Loucy (cell line): ENCODE measurements around the gene IGLL1.

Experiments used
- H2AFZ ChIP-seq: fragments of 200-600 bp; sonication (generic); 2 replicates; pipeline ENCODE4 v1.6.0; 2016; ENCODE audit warnings: antibody characterized with exemption, mild to moderate bottlenecking, low read length, moderate library complexity
- H3F3A ChIP-seq: fragments of 200-600 bp; 2 replicates; pipeline ENCODE4 v1.6.0; 2016; ENCODE audit warnings: antibody characterized with exemption, low read depth, mild to moderate bottlenecking
- H3K27me3 ChIP-seq: fragments of 200-600 bp; sonication (generic); 2 replicates; pipeline ENCODE4 v1.6.1; 2014; ENCODE audit warnings: low read length, mild to moderate bottlenecking; ENCODE audit not compliant: insufficient read depth, poor library complexity, severe bottlenecking
- H3K36me3 ChIP-seq: fragments of 200-600 bp; sonication (generic); 2 replicates; pipeline ENCODE4 v1.6.1; 2016; ENCODE audit warnings: low read length; ENCODE audit not compliant: insufficient read depth
- H3K4me1 ChIP-seq: fragments of 200-600 bp; sonication (generic); 2 replicates; pipeline ENCODE4 v1.5.1; 2014; ENCODE audit warnings: low read length, mild to moderate bottlenecking; ENCODE audit not compliant: insufficient read depth, poor library complexity, severe bottlenecking
- H3K4me2 ChIP-seq: fragments of 200-600 bp; sonication (generic); 2 replicates; pipeline ENCODE4 v1.6.0; 2014; ENCODE audit warnings: antibody characterized with exemption, low read length, low read depth, mild to moderate bottlenecking; ENCODE audit not compliant: poor library complexity, severe bottlenecking
- H3K4me3 ChIP-seq: fragments of 200-600 bp; sonication (generic); 2 replicates; pipeline ENCODE4 v1.5.1; 2014; ENCODE audit warnings: low read length, mild to moderate bottlenecking, mixed read lengths; ENCODE audit not compliant: poor library complexity, severe bottlenecking
- H3K79me2 ChIP-seq: fragments of 200-600 bp; sonication (generic); 2 replicates; pipeline ENCODE4 v1.6.1; 2014; ENCODE audit warnings: low read length; ENCODE audit not compliant: insufficient read depth
- H3K9ac ChIP-seq: fragments of 200-600 bp; sonication (generic); 2 replicates; pipeline ENCODE4 v1.6.0; 2014; ENCODE audit warnings: mild to moderate bottlenecking, low read depth, low read length, moderate library complexity; ENCODE audit not compliant: poor library complexity, severe bottlenecking
- H3K9me2 ChIP-seq: fragments of 200-600 bp; sonication (generic); replicated peaks from 2 replicates; pipeline ENCODE4 v1.6.1; 2016; ENCODE audit warnings: low read depth, low read length, mixed read lengths
- H3K9me3 ChIP-seq: fragments of 200-600 bp; sonication (generic); 2 replicates; pipeline ENCODE4 v1.6.1; 2014; ENCODE audit warnings: mild to moderate bottlenecking, antibody characterized with exemption, low read length, low read depth; ENCODE audit not compliant: insufficient read depth
- H4K20me1 ChIP-seq: fragments of 200-600 bp; sonication (generic); 2 replicates; pipeline ENCODE4 v1.6.0; 2014; ENCODE audit warnings: antibody characterized with exemption, low read length, mild to moderate bottlenecking; ENCODE audit not compliant: insufficient read depth, poor library complexity, severe bottlenecking
- CTCF ChIP-seq: fragments of 200-600 bp; sonication (generic); conservative IDR thresholded peaks from 2 replicates; pipeline ENCODE4 v1.5.1; 2014; ENCODE audit warnings: mild to moderate bottlenecking, antibody characterized with exemption, low read length
- EZH2phosphoT487 ChIP-seq: fragments of 200-600 bp; IDR thresholded peaks from 2 replicates; pipeline ENCODE4 v1.6.1; 2018; ENCODE audit warnings: antibody characterized with exemption, mild to moderate bottlenecking, moderate library complexity, borderline replicate concordance

The IGLL1 gene

GRCh38 chr22:23557467-23557866 lies 22.6 kb downstream of the IGLL1 start:
- Histone ChIP-seq H3K27me3 (no peaks in the 10 kb centered on the region), H3K4me3 (no peak overlapping the region), H3K79me2 (no peaks in the 10 kb centered on the region), H3K4me2 (no peak overlapping the region), H3K9me2 (no peaks in the 10 kb centered on the region), H2AFZ (no peak overlapping the region), H3K9ac (no peak overlapping the region), H4K20me1 (no peaks in the 10 kb centered on the region), H3K36me3 (no peaks in the 10 kb centered on the region), H3K9me3 (no peaks in the 10 kb centered on the region), H3K4me1 (no peaks in the 10 kb centered on the region), H3F3A (no peaks in the 10 kb centered on the region)
- TF ChIP-seq CTCF (no peak), EZH2phosphoT487 (no peak)

- H3K36me3 ChIP-seq = no peaks in the 10 kb centered on the region
- no peaks in the 10 kb centered on the region for H3K9me3 ChIP-seq
- TF ChIP-seq CTCF (no peak), EZH2phosphoT487 (no peak)
Measured at GRCh38 chr22:23557036-23557435, 23.1 kb downstream of the IGLL1 start.

GRCh38 chr22:23556026-23556620 lies 24.0 kb downstream of the IGLL1 start:
- H3K9me2 ChIP-seq = no peaks in the 10 kb centered on the region
- no peak for TF ChIP-seq EZH2phosphoT487
- TF ChIP-seq CTCF = no peak
- H3K79me2 ChIP-seq = no peaks in the 10 kb centered on the region
- no peaks in the 10 kb centered on the region for H3K4me1 ChIP-seq
- H3K36me3 ChIP-seq = no peaks in the 10 kb centered on the region
- H3K4me3 ChIP-seq = no peak overlapping the region
- H3K4me2 ChIP-seq = no peak overlapping the region
- H3K9me3 ChIP-seq = no peaks in the 10 kb centered on the region
- no peaks in the 10 kb centered on the region for H3F3A ChIP-seq
- no peaks in the 10 kb centered on the region for H3K27me3 ChIP-seq
- H4K20me1 ChIP-seq = no peaks in the 10 kb centered on the region
- H2AFZ ChIP-seq = no peak overlapping the region
- no peak overlapping the region for H3K9ac ChIP-seq

More at GRCh38 chr22:23557036-23557435, 23.1 kb downstream of the IGLL1 start:
- Histone ChIP-seq H3K4me1 (no peaks in the 10 kb centered on the region), H3F3A (no peaks in the 10 kb centered on the region), H3K79me2 (no peaks in the 10 kb centered on the region), H3K9ac (no peak overlapping the region), H4K20me1 (no peaks in the 10 kb centered on the region), H3K9me2 (no peaks in the 10 kb centered on the region), H2AFZ (no peak overlapping the region), H3K27me3 (no peaks in the 10 kb centered on the region), H3K4me2 (no peak overlapping the region), H3K4me3 (no peak overlapping the region)
